ENCODE data around the gene HIBCH. TPM values are rescaled to one million over a fixed set of nuclear protein-coding genes. Genes with fewer than 3 reads are reported as not detected.
"Not testable (repeated sequence)": the region's sequence is repeated elsewhere in the genome, so short reads cannot be mapped to it uniquely, and the experiment has no call there.

Gene HIBCH
- total RNA-seq, 1 donor = 6.2 TPM

DNA sequence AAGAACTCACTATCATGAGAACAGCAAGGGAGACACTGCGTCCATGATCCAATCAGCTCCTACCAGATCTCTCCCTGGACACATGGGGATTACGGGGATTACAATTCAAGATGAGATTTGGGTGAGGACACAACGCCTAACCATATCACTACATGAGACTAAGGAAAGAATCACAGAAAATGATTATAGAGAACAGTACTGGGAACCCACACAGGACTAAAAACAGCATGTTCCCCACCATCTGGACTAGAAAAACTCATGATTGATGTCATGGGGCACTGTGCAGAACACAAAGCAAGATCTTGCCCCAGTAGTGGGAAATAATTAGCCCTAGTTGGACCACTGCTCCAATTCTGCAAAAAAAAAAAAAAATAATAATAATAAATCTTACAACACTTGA lies 63.5 kb downstream of the HIBCH start:
- DNase-seq (ENCODE audit: low read depth in 2 of 3, low spot score in 2 of 3) = no peak

DNA sequence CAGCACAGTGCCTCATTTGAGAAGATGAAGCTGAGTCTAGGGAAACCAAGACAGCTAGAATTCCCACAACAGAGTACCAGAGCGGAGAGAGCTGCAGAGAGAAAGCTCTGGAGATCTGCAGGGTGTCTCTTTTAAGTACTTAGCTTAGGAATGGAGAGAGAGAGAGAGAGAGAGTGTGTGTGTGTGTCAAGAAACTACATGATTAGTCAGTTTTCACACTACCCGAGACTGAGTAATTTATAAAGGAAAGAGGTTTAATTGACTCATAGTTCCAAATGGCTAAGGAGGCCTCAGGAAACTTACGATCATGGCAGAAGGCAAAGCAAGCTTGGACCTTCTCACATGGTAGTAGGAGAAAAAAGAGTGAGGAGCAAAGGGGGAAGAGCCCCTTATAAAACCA lies 64.0 kb downstream of the HIBCH start:
- no peak for DNase-seq (ENCODE audit: low read depth in 2 of 3, low spot score in 2 of 3)

DNA sequence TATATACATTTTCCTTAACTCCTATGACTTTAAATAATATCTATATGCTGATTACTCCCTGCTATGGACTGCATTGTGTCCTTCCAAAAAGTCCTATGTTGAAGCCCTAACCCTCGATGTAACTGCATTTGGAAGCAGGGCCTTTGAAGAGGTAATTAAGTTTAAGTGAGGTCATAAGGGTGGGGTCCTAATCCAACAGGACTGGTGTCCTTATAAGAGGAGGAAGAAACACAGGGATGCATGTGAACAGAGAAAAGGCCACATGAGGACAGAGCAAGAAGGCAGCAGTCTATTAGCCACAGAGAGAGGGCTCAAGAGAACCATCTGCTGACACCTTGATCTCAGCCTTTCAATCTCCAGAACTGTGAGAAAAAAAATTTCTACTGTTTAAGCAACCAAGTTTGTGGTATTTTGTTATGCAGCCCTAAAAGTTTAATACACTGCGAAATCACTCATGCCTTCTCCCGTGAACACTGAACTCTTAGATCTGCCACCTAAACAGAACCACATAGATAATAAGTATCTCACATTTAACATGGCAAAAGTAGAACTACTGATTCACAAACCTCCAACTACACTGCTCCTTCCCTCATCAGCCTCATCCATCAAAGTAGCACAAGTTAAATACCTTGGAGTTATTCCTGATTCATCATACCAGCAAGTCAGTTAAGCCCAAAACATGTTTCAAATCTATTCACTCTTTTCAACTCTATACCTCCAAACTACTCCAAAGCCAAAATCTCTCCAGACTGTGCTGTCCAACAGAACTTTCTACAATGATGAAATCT lies 65.4 kb downstream of the HIBCH start:
- DNase-seq (ENCODE audit: low read depth in 2 of 3, low spot score in 2 of 3) = no peak

DNA sequence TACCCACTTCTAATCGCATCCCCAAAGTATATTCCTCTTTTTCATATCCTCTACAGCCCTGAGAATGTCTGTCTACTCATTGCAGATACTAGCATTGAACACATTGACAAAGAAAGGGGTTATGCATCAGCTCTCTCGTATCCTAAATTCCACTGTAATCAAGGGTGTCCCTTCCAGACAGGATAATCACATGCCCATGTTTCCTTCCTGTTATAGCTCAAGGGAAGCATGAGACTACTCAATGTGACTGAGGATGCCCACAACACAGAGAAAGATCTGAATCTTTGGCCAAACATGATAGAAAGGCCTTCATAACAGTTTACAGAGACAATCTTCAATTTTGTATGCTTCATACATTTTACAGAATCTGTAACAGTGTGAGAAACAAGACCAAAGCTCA lies 69.2 kb downstream of the HIBCH start:
- no peak for DNase-seq (ENCODE audit: low read depth in 2 of 3, low spot score in 2 of 3)

DNA sequence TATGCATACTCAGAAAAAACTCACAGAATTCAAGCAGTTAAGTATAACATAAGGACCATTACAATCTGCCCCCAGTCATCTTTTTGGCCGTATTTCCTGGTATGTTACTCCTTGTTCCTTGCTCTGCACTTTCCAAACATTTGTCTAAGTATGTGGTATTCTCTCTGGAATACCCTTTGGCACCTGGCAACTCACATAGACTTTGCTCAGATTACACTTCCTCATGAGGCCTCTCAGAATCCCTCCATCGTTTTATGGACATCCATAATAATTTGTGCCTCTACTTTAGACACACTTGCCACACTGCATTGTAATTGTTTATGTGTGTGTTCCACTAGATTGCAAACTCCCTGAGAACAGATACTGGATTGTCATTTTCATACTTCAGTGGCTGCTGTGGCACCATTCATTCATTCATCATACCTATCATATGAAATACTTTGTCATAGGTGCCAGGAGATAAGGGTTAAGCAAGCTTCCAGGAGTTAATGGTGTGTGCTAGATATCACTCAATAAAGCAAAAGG lies 84.0 kb downstream of the HIBCH start:
- no peak for DNase-seq (ENCODE audit: low read depth in 2 of 3, low spot score in 2 of 3)

DNA sequence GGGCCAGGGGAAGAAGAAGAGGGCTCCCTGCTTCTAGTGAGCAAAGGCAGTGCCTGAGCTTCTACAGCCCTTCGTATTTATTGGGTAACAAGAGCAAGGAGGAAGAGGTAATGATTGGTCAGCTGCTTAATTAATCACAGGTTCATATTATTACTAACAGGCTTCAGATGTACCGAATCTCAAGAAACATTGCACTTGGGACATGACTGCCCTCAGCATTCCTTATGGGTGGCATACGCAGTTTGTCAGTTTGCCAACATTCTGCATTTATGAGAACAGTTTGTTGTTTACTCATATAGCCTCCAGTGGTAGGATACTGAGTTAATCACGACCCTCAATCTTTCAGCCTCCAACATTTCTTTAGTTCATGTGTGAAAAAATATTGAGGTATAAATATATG lies 84.5 kb downstream of the HIBCH start:
- no peak for DNase-seq (ENCODE audit: low read depth in 2 of 3, low spot score in 2 of 3)

DNA sequence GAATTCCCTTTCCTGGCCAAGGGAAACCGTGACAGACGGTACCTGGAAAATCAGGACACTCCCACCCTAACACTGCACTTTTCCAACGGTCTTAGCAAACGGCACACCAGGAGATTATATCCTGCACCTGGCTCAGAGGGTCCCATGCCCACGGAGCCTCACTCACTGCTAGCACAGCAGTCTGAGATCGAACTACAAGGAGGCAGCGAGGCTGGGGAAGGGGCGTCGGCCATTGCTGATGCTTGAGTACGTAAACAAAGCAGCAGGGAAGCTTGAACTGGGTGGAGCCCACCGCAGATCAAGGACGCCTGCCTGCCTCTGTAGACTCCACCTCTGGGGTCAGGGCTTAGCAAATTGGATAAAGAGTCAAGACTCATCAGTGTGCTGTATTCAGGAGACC lies 95.6 kb downstream of the HIBCH start:
- not testable (repeated sequence) for DNase-seq (ENCODE audit: low read depth in 2 of 3, low spot score in 2 of 3)

DNA sequence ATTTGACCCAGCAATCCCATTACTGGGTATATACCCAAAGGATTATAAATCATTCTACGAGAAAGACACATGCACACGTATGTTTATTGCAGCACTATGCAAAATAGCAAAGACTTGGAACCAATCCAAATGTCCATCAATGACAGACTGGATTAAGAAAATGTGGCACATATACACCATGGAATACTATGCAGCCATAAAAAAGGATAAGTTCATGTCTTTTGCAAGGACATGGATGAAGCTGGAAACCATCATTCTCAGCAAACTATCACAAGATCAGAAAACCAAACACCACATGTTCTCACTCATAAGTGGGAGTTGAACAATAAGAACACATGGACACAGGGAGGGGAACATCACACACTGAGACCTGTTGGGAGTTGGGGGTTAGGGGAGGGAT lies 96.9 kb downstream of the HIBCH start:
- DNase-seq (ENCODE audit: low read depth in 2 of 3, low spot score in 2 of 3) = not testable (repeated sequence)

DNA sequence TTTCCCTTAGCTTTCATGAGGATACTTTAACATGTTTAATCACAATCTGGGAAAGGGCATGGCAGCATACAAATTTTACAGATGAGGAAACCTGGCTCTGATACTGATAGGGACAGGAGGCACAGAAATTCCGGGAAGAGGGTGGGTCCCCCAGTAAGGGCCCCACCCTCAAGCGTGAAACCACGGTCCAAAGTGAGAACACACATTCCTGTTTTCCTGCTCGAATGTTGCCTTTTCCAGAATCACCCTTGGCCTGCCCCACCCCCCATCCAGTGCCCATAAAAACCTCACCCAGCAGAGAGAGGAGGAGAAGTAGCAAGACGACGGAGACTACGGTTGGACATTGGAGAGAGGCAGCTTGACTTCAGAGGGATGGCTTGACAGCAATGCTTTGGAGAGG lies 98.2 kb downstream of the HIBCH start:
- DNase-seq (ENCODE audit: low read depth in 2 of 3, low spot score in 2 of 3) = no peak

DNA sequence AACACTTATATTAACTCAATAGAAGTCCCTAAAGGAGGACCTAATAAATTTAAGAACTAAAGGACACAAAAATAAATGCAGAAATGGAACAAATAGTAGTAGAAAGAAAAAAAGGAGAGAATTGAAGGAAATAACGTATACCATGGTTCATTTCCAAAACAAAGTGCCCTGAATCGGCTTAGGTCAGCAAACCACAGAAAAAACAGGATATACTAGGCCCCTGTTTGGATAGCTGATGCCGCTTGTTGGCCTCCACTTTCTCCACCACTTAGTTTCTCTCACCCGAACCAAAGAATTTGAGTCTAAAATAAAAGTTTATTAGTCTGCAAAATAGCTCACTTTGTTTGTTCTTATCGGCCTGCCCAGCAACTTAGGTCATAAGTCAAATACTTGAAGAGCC lies 100.4 kb downstream of the HIBCH start:
- no peak for DNase-seq (ENCODE audit: low read depth in 2 of 3, low spot score in 2 of 3)

DNA sequence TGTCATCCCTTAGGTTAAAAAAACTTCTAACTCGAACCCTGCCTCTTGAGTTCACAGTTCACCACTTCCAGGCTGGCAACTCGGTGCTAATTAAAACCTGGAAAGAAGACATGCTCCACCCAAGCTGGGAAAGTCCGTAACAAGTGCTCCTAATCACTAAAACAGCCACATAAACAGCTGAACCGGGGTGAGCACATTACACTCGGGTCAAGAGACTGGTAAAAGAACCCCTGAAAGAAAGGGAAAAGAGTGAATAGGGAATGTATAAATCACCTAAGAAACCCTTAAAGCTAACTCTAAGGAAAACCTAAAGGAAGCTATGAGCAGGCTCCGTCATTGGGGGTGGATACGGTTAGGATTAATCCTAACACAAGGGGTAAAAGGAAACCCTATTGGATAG lies 102.0 kb downstream of the HIBCH start:
- no peak for DNase-seq (ENCODE audit: low read depth in 2 of 3, low spot score in 2 of 3)

DNA sequence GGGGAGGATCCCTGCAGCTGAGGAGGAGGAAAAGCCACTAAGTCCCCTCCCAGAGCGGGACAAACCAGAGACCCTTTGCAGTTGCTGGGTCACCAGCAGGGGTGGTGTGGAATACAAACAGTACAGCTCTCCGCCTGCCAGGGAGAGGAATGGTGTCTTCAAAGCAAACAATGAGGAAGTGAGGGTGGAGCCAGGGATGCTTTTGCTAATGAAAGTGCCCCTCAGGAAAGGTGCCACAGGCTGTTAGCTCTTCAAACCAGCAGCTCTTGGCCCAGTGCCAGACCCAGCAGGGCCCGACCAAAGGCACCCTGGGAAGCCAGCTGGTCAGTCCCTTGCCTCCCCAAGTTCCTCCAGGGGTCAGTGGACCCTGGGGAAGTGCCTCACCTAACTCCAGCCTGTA lies 102.8 kb downstream of the HIBCH start:
- peak in 2 of 3 donors; percentile 21 to 57 for DNase-seq (ENCODE audit: low read depth in 2 of 3, low spot score in 2 of 3)

DNA sequence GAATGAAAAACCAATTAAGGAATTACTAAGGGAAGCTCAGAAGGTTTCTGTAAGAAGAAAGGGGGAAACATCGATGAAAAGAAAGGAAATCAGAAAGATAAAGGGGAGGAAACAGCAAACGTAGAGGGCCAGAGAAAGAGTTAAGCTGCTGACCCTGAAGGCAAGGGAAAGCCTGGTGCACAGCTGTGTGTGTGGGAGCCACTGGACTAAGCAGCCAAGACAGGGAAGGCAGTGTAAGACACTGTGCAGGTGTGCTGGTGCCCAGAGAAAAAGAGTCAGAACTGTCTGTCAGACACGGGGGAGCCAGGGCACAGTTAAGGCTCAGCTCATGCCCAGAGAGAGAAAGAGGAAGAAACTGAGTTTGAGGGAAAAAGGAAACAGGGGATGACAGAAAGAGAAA lies 104.0 kb downstream of the HIBCH start:
- DNase-seq (ENCODE audit: low read depth in 2 of 3, low spot score in 2 of 3) = no peak

DNA sequence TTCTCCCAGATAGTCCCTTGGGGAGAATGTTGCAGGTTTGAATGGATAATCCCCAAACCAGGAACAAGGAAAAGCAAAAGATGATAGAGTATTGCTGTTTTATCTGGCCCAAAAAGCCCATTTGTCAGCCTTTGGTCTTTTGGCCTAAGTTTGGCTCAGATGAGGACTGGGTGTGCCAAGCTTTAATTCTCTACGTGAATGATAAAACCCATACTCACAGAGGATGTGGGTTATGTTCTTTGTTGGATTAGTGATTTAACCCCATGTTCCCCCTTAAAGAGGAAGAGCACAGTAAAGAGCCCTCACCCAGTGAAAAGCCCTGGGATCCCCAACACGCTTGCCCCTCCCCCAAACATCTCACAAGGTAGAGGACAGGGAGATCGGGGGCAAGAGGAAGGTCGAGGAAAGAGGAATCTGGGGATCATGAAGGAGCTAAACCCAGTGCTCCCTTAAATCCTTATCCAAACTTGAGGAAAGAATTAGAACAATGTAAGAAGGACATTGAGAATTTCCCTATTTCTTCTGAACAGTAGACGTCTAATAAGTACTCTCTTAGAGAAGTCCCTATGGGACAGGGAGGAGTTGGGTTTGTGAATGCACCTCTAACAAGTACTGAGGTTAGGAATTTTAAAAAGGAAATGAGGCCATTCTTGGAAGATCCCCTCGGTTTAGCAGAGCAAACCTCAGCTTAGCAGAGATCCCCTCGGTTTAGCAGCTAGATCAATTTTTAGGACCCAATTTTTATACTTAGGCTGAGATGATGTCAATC lies 105.0 kb downstream of the HIBCH start:
- DNase-seq (ENCODE audit: low read depth in 2 of 3, low spot score in 2 of 3) = no peak

DNA sequence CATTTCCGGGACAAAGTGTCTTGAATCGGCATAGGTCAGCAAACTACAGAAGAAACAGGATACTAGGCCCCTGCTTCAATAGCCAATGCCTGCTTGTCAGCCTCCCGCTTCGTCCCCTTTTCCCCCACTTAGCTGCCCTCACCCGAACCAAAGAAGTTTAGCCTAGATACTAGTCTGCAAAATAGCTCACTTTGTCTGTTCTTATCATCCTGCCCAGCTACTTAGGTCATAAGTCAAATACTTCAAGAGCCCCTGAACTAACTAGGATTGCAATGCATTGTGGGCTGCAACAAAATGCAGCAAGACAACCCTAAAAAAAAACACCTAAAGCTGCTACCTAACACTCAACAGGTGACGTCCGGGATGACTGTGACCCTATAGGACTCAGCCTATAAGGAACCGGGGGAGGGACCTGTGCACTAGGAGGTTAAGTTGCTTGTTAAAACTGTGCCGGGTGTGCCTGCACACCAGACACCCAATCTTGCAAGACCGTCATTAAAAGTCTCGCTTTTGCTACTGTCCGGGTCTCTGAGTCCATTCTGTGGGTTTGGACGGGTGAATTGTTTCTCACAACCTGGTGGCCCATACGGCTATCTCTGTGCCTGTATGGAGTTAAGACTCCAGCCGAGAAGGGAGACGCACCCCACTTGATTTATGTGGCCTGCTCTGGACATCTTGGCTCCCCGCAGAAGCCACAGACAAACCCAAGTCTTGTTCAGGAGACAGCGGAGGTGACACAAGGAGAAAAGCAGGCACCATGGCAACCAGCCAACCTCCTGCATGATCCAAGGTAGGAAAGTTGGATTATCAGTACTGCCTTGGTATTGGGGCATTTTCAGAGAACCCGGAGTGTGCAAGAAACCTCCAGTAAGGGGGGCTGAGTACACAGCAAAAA lies 105.9 kb downstream of the HIBCH start:
- DNase-seq (ENCODE audit: low read depth in 2 of 3, low spot score in 2 of 3) = no peak

DNA sequence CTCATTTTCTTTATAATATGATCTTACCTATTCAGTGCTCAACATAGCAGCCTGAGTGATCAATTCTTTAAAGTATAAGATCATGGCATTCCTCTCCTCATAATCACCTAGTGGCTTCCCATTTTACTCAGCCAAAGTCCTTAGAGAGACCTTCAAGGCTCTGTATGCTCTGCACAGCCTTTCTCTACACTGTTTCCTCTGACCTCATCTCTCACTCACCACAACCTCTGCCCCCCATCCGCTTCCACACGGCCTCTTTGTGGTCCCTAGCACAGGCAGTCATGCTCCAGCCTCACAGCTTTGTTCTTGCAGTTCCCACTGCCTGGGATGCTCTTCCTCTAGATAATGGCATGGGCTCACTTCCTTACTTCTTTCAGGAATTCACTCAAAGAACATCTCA lies 109.2 kb downstream of the HIBCH start:
- no peak for DNase-seq (ENCODE audit: low read depth in 2 of 3, low spot score in 2 of 3)

DNA sequence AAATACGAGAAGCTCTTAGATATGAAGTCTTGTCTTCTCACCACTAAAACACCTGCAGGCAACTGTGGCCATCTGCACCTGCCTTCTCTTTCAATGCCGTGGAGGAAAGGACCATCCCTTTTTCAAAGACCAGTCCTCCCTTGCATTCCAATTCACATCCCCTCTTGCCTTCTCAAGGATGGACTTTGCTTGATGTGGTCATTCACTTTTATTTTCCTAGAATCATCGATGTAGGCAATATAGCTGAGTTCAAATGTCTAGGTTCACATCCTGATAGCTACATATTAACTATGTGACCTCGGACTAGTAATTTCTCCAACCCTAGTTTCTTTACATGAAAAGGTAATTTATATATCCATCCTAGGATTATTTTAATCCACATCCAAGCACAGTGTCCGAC lies 110.1 kb downstream of the HIBCH start:
- no peak for DNase-seq (ENCODE audit: low read depth in 2 of 3, low spot score in 2 of 3)

DNA sequence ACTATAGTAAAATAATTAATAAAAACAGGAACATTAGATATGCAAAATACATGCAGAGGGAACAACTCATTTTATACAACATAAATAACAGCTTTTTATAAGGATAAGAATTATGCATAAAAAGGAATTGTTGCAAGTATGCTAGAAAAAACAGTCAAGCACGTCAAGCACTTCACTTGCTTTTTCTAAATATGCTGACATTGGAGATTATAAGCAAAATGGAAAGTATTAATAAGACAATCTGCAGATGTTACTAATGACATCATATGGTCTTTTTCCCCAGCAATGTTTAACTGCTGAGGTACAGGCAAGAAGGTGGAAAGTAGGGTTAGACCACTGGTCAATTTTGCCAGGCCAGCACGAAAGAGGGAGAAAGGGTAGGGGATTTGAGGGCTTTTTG lies 111.7 kb downstream of the HIBCH start:
- no peak for DNase-seq (ENCODE audit: low read depth in 2 of 3, low spot score in 2 of 3)

DNA sequence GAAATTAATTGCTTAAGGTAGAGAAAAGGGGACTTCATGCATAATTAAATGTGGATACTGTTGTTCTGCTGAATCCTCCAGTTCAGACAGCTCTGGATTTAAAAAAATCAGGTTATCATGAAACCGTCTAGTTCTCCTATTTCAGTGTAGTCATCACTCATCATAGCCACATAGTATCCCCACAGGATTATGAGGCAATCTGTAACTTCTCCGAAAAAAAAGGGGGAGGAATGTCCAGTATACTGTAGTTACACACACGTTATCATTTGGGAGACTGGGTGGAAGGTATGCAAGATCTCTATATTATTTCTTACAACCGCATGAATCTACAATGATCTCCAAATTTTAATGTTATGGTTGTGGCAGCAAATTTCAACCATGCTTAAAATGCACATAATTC lies 114.0 kb downstream of the HIBCH start:
- no peak for DNase-seq (ENCODE audit: low read depth in 2 of 3, low spot score in 2 of 3)

DNA sequence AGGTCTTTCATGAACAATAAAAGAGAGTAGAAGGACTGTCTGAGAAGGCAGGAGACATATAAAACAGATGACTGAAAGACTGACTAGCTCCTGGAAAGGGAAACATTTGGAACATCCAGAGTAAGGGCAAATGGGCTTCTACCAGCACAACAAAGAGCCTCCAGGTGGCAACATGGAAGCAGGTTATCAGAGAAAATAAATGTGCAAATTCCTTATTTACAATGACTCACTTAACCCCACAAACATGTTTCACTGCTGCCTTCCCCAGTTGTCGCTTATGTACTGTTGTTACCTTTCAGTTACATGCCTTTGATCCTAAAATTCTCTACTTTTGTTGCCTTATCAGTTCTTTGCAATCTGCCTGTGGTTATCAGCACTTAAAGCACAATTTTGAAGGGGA lies 117.0 kb downstream of the HIBCH start:
- no peak for DNase-seq (ENCODE audit: low read depth in 2 of 3, low spot score in 2 of 3)

DNA sequence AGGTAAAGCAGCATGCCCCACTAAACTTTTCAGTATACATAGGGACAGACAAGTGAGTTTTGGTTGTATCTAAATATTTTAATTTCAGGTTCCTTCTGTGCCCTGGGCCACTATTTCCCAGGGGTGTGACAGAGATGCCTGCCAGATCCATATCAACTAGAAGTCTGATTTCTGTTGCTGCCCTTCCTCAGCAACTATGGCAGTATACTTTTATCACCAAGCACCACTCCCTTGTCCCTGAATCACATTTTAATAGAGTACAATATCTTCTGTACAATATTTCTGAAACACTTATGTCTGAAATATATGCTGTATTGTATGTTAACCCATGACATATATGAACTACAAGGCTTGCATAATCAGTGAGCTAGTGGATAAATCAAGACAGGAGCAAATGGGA lies 117.6 kb downstream of the HIBCH start:
- no peak for DNase-seq (ENCODE audit: low read depth in 2 of 3, low spot score in 2 of 3)
